ENCODE results near the gene TRPT1. TPM values are rescaled to one million over a fixed set of nuclear protein-coding genes. Genes with fewer than 3 reads are reported as not detected.

The TRPT1 gene
- total and polyA plus RNA-seq, 9 of the 15 experiments (the other 6 are each of a cell fraction or from before 2014, with no cell fraction given), result 4.6 to 41.7 (median 23.1) TPM

- TF ChIP-seq ARID4B (CRISPR knock-in tag; IDR thresholded peaks at IDR 0.05) (no peak), ZNF592 (IDR thresholded peaks at IDR 0.05) (no peak), ZFX (CRISPR knock-in tag; IDR thresholded peaks at IDR 0.05) (peak; percentile 89), XRCC4 (IDR thresholded peaks at IDR 0.05; ENCODE audit: extremely low read depth, insufficient read depth, insufficient read length) (no peak), ZNF12 (CRISPR knock-in tag; IDR thresholded peaks at IDR 0.05) (peak; percentile 69; the same call in 1 of the 2 replicates), GABPB1 (CRISPR knock-in tag; IDR thresholded peaks at IDR 0.05) (peak; percentile 71), SUPT5H (IDR thresholded peaks at IDR 0.05) (peak; percentile 73), E2F8 (IDR thresholded peaks at IDR 0.05; ENCODE audit: low read depth, partially characterized antibody) (peak; percentile 48), ATF6 (CRISPR knock-in tag; IDR thresholded peaks at IDR 0.05) (0 out of 2 replicates have a peak, but pooled peaks have one; percentile 74)
Measured at GRCh38 chr11:64230171-64230984, 4.4 kb upstream of the TRPT1 start, which contains the start of gene DNAJC4 (continued).
